B cell (primary cell): ENCODE results near the gene SMARCD3. TPM values are rescaled to one million over a fixed set of nuclear protein-coding genes. Genes with fewer than 3 reads are reported as not detected.

ENCODE experiments used
- ATAC-seq: fragments of 200-7000 bp; cut with Tn5 transposase; one replicate; pipeline ENCODE4 v1.10.0; 2021; ENCODE audit warnings: low read depth, mild to moderate bottlenecking, moderate number of reproducible peaks, moderate library complexity
- CTCF ChIA-PET: fragments of 350-600 bp; sonication (Branson Sonifier 250); formaldehyde crosslinking; loops from one replicate; lab custom pipeline; 2021; ENCODE audit warnings: antibody characterized with exemption, inconsistent platforms; lab: Charles Lee
- POLR2A ChIA-PET: fragments of 350-600 bp; sonication (Branson Sonifier 250); formaldehyde crosslinking; loops from one replicate; lab custom pipeline; 2021; ENCODE audit warnings: antibody characterized with exemption; lab: Charles Lee
- DNase-seq: peaks from one replicate; pipeline ENCODE4 v3.0.0; 2013
- H2AFZ ChIP-seq: 2 replicates; pipeline ENCODE4 v1.6.1; 2012; ENCODE audit warnings: mild to moderate bottlenecking, low read depth, low read length; ENCODE audit not compliant: insufficient read depth, poor library complexity, severe bottlenecking
- H3K27ac ChIP-seq, 2 donors: 1 replicate in 1 of 2; 2 replicates in 1 of 2; pipeline ENCODE4 v1.5.1; 2012 to 2013; ENCODE audit warnings: low read length in 2 of 2, mild to moderate bottlenecking in 2 of 2, moderate library complexity in 1 of 2
- H3K27me3 ChIP-seq, 4 experiments: fragments of 200-600 bp in 1 of 4; sonication (generic) in 1 of 4; replicated peaks in 1 of 4; 1 replicate in 2 of 4; 2 replicates in 2 of 4; pipeline versions ENCODE4 v1.6.1 to v1.7.0; 2013 to 2016; ENCODE audit warnings: low read length in 3 of 4, mild to moderate bottlenecking in 2 of 4, mixed read lengths in 1 of 4, moderate library complexity in 1 of 4; ENCODE audit not compliant: insufficient read depth in 4 of 4, control insufficient read depth in 3 of 4; ENCODE audit errors: control extremely low read depth in 1 of 4
- H3K36me3 ChIP-seq, 2 experiments: replicated peaks in 1 of 2; 1 replicate in 1 of 2; 2 replicates in 1 of 2; pipeline versions ENCODE4 v1.6.1 to v1.7.1; 2013; ENCODE audit warnings: low read length in 1 of 2; ENCODE audit not compliant: insufficient read depth in 2 of 2, control insufficient read depth in 1 of 2; ENCODE audit errors: control extremely low read depth in 1 of 2, extremely low read depth in 1 of 2
- H3K4me1 ChIP-seq, 2 donors: fragments of 200-600 bp in 1 of 2; sonication (generic) in 1 of 2; 1 replicate in 1 of 2; 2 replicates in 1 of 2; pipeline versions ENCODE4 v1.5.1 to v1.6.1; 2013 to 2017; ENCODE audit warnings: low read length in 2 of 2; ENCODE audit not compliant: control insufficient read depth in 2 of 2, insufficient read depth in 2 of 2
- H3K4me2 ChIP-seq: replicated peaks from 2 replicates; pipeline ENCODE3; 2012; ENCODE audit warnings: mild to moderate bottlenecking, low read depth, low read length; ENCODE audit not compliant: poor library complexity, severe bottlenecking
- H3K4me3 ChIP-seq, 5 experiments: fragments of 200-600 bp in 1 of 5; sonication (generic) in 1 of 5; 1 replicate in 3 of 5; 2 replicates in 2 of 5; pipeline versions ENCODE4 v1.5.1 to v1.7.0; 2011 to 2016; ENCODE audit warnings: low read length in 4 of 5, mild to moderate bottlenecking in 4 of 5, low read depth in 2 of 5, control low read depth in 1 of 5, moderate library complexity in 1 of 5; ENCODE audit not compliant: insufficient read depth in 1 of 5; ENCODE audit errors: control extremely low read depth in 1 of 5, extremely low read depth in 1 of 5
- H3K79me2 ChIP-seq: fragments of 200-600 bp; sonication (generic); one replicate; pipeline ENCODE4 v1.6.0; 2016; ENCODE audit warnings: low read length; ENCODE audit not compliant: control insufficient read depth, insufficient read depth
- H3K9ac ChIP-seq: fragments of 200-600 bp; sonication (generic); 2 replicates; pipeline ENCODE4 v1.6.1; 2017; ENCODE audit warnings: mild to moderate bottlenecking, low read length, moderate library complexity
- H3K9me3 ChIP-seq, 3 donors: one replicate each; pipeline versions ENCODE4 v1.6.1 to v1.7.1; 2013; ENCODE audit warnings: low read length in 2 of 3; ENCODE audit not compliant: control insufficient read depth in 2 of 3, insufficient read depth in 1 of 3; ENCODE audit errors: control extremely low read depth in 1 of 3
- H4K20me1 ChIP-seq: 2 replicates; pipeline ENCODE4 v1.6.0; 2012; ENCODE audit warnings: mild to moderate bottlenecking, low read length; ENCODE audit not compliant: insufficient read depth, control insufficient read depth, poor library complexity, severe bottlenecking
- H3K27ac Mint-ChIP-seq: one replicate; pipeline ENCODE4 v1.8.0; 2021; ENCODE audit warnings: mixed read lengths
- H3K27me3 Mint-ChIP-seq: one replicate; pipeline ENCODE4 v1.8.0; 2021; ENCODE audit warnings: mixed read lengths
- H3K4me1 Mint-ChIP-seq: one replicate; pipeline ENCODE4 v1.8.0; 2021; ENCODE audit warnings: mixed read lengths
- H3K4me3 Mint-ChIP-seq: one replicate; pipeline ENCODE4 v1.8.0; 2021; ENCODE audit warnings: mixed read lengths
- H3K9me3 Mint-ChIP-seq: one replicate; pipeline ENCODE4 v1.8.0; 2022; ENCODE audit warnings: mixed read lengths; ENCODE audit not compliant: insufficient read depth
- EZH2 ChIP-seq: IDR thresholded peaks from 2 replicates; pipeline ENCODE4 v1.6.1; 2012; ENCODE audit warnings: borderline replicate concordance, low read depth, mild to moderate bottlenecking, moderate library complexity, low read length; ENCODE audit not compliant: insufficient read depth, poor library complexity, severe bottlenecking
- WGBS: methylation state at CpG from one replicate; pipeline ENCODE4 v1.1.5; 2013; ENCODE audit warnings: missing lambda C conversion rate; ENCODE audit not compliant: insufficient coverage; 5-methylcytosine and 5-hydroxymethylcytosine counted together
- intact Hi-C: fragments of 100-400 bp; cut with micrococcal nuclease; formaldehyde crosslinking; loops from one replicate; pipeline ENCODE4 v1.10.0; 2022
- polyA plus RNA-seq: library from polyadenylated mRNA; depleted of rRNA; stranded (reverse); fragments of >200 nt; gene quantifications from 2 replicates; pipeline ENCODE4 v1.2.3, GENCODE V29; 2012
- total RNA-seq, 2 donors: library from RNA; stranded (reverse); fragments of 120-200 nt in 1 of 2; gene quantifications; 1 replicate in 1 of 2; 2 replicates in 1 of 2; pipeline versions ENCODE4 v1.2.3 to v1.2.4, GENCODE V29; 2013 to 2022
- TF ChIP-seq, protein P1 (sequence below): fragments of 200-600 bp; IDR thresholded peaks from one replicate; pipeline ENCODE4 v1.8.0; 2022; ENCODE audit warnings: antibody characterized with exemption, mild to moderate bottlenecking

Gene SMARCD3
- total and polyA plus RNA-seq, 2 donors (not counting 1 experiment from before 2014, with no cell fraction given): 1.0 TPM; not detected in 1

DNA sequence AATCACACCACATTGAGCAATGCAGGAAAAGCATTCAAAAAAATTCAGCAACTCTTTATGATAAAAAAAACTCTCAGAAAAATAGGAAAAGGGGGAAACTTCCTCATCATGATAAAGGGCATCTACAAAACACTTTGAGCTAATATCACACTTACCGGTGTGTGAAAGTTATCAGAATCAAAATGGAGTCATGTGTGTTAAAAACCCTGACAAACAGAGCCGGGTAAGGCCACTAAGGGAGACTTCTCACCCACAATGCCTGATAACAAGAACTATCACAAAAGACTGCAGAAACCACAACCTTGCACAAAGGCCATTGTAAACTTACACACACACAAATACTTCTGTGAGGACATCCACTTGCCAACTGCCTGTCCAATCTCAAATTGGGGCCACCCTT, 34.8 kb upstream of the SMARCD3 start:
- Histone ChIP-seq H3K4me2 (no peak overlapping the region), H3K9ac (no peak overlapping the region), H3K4me3 (no peak overlapping the region), H3K27me3 (peaks cover 0 to 22% (median 3%) of the 10 kb centered on the region in 4 experiments), H3K9me3 (peaks cover 0 to 4% (median 0%) of the 10 kb centered on the region in 3 donors), H4K20me1 (no peaks in the 10 kb centered on the region), H3K36me3 (no peaks in the 10 kb centered on the region), H2AFZ (no peak overlapping the region), H3K4me1 (no peaks in the 10 kb centered on the region), H3K79me2 (no peaks in the 10 kb centered on the region), H3K27ac (no peak overlapping the region)
- TF ChIP-seq, protein P1, sequence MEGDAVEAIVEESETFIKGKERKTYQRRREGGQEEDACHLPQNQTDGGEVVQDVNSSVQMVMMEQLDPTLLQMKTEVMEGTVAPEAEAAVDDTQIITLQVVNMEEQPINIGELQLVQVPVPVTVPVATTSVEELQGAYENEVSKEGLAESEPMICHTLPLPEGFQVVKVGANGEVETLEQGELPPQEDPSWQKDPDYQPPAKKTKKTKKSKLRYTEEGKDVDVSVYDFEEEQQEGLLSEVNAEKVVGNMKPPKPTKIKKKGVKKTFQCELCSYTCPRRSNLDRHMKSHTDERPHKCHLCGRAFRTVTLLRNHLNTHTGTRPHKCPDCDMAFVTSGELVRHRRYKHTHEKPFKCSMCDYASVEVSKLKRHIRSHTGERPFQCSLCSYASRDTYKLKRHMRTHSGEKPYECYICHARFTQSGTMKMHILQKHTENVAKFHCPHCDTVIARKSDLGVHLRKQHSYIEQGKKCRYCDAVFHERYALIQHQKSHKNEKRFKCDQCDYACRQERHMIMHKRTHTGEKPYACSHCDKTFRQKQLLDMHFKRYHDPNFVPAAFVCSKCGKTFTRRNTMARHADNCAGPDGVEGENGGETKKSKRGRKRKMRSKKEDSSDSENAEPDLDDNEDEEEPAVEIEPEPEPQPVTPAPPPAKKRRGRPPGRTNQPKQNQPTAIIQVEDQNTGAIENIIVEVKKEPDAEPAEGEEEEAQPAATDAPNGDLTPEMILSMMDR: no peak
- TF ChIP-seq EZH2: no peak
- ATAC-seq: no peak
- ChIA-PET CTCF (no interaction called here), POLR2A (no interaction called here)
- Mint-ChIP-seq H3K27ac (no peak overlapping the region), H3K27me3 (peaks cover 59% of the 10 kb centered on the region), H3K4me1 (no peaks in the 10 kb centered on the region), H3K4me3 (no peak overlapping the region), H3K9me3 (no peaks in the 10 kb centered on the region)
- intact Hi-C loops: no loop called here
- 100% methylated on average over 1 of the region's 2 CpGs for WGBS
- DNase-seq: no peak

DNA sequence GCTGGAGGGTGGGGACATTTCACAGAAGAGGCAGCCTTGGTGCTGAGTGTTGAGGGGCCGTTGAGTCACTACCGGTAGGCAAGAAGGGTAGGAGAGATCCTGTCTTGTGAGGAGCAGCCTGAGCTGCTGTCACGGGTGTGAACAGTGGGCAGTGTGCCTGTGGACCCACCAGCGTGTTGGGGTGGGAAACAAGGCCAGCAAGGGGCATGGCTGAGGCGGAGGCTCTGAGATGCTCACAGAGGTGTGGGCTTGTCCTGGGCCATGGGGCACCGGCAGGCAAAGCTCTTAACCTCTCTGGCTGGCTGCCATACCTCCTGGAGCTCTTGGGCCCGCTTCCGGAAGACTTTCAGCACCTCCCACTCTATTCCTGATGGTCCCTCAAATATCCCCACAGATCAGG, 33.6 kb upstream of the SMARCD3 start:
- H3K27ac ChIP-seq: no peak overlapping the region
- peaks cover 5% of the 10 kb centered on the region for H3K4me1 Mint-ChIP-seq
- POLR2A ChIA-PET: no interaction called here
- H3K27me3 Mint-ChIP-seq: peaks cover 64% of the 10 kb centered on the region
- peaks cover 0 to 7% (median 0%) of the 10 kb centered on the region in 3 donors for H3K9me3 ChIP-seq
- H3K9me3 Mint-ChIP-seq: no peaks in the 10 kb centered on the region
- 95% methylated on average over 8 of the region's 8 CpGs for WGBS
- no peaks in the 10 kb centered on the region for H3K36me3 ChIP-seq
- CTCF ChIA-PET: interaction anchor here (0.7 kb wide), 1 partner anchor 68 kb away, joined by 5 read pairs; no protein-coding TSS in a partner anchor
- peaks cover 3% of the 10 kb centered on the region in 2 donors for H3K4me1 ChIP-seq
- H3K27me3 ChIP-seq: peaks cover 0 to 30% (median 6%) of the 10 kb centered on the region in 4 experiments
- no peaks in the 10 kb centered on the region for H4K20me1 ChIP-seq
- H3K4me2 ChIP-seq: no peak overlapping the region
- no peak for TF ChIP-seq EZH2
- H3K9ac ChIP-seq: no peak overlapping the region
- H3K4me3 Mint-ChIP-seq: no peak overlapping the region
- H3K79me2 ChIP-seq: no peaks in the 10 kb centered on the region
- H2AFZ ChIP-seq: no peak overlapping the region
- no peak overlapping the region for H3K27ac Mint-ChIP-seq
- intact Hi-C loops: no loop called here
- no peak for ATAC-seq
- no peak overlapping the region for H3K4me3 ChIP-seq
- no peak for DNase-seq
